Mammary epithelial cell (primary cell): ENCODE measurements around the gene SPNS3.

Source experiments
- CTCF ChIP-seq, 2 donors: IDR thresholded peaks in 1 of 2; conservative IDR thresholded peaks in 1 of 2; 2 replicates each; pipeline ENCODE4 v1.5.1; 2011 to 2012; ENCODE audit warnings: inconsistent platforms in 2 of 2, low read length in 2 of 2, mild to moderate bottlenecking in 2 of 2, control low read depth in 1 of 2, low read depth in 1 of 2; ENCODE audit not compliant: insufficient read depth in 1 of 2; ENCODE audit errors: extremely low read depth in 1 of 2
- EZH2 ChIP-seq: IDR thresholded peaks from 2 replicates; pipeline ENCODE4 v1.6.1; 2012; ENCODE audit warnings: low read length, inconsistent platforms, borderline replicate concordance

- TF ChIP-seq CTCF (conservative IDR thresholded peaks at IDR 0.05 in 1 of 2, IDR thresholded peaks at IDR 0.05 in 1 of 2; ENCODE audit: extremely low read depth in 1 of 2, insufficient read depth in 1 of 2, low read depth in 1 of 2, low read length in 2 of 2) (no peak), EZH2 (no peak)
These were observed 16.5 kb upstream of the SPNS3 start for GRCh38 chr17:4417129-4417667.
